ENCODE results near the gene COL1A2.
A peak's percentile ranks its signal among the peaks of the same experiment; 100 is the strongest.

Gene COL1A2

DNA sequence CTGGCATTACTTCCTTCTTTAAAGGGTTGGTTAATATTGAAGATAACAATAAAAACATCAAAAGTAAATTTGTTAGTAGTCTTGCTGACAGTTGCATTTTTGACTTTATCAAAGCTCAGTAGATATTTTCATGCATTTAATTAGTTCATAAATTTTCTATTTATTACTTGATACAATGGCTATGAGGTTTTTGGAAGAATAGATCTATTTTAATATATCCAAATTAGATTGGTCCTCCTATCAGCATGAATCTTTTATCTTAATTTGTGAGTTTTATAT lies 16.4 kb downstream of the COL1A2 start:
- no peak for DNase-seq

DNA sequence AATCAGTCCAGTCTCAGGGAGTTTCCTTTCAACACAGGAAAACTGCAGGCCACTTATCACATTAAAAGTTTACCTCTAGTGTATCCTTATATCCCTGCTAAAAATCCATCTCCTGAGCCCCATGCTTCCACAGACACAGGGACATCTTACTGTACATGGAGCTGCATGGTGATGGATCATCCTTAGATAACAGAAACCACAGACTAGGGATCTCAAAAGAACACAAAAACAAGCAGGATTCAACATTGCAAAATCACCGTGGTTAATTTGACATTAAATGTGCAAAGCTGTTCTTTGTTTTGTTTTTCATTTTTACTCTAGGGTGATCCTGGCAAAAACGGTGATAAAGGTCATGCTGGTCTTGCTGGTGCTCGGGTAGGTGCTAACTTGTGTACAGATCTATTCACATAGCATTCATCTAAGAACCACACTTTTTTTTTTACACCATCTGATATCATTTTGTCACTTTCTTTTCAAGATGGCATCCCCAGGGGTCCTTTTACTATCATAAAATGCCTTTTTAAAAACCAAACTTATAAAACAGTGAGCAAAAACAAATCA lies 18.1 kb downstream of the COL1A2 start:
- no peak for DNase-seq

DNA sequence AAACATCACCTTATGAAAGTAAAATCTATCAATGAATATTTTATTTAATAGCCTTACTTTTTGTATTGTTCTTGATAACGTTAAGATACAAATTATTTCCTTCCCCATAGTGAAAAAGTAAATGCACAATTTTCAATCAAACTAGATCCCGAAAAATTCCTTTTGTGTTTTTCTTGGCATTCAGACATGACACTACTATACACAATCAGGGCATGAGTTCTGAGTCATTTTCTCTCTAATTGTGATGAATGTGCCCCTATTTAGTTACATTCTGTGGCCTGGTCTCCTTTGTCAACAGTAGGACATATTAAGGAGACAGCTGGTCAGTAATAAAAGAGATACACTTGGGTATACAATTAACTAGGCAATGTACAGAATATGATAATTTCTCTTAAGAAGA lies 19.8 kb downstream of the COL1A2 start:
- DNase-seq, result no peak

DNA sequence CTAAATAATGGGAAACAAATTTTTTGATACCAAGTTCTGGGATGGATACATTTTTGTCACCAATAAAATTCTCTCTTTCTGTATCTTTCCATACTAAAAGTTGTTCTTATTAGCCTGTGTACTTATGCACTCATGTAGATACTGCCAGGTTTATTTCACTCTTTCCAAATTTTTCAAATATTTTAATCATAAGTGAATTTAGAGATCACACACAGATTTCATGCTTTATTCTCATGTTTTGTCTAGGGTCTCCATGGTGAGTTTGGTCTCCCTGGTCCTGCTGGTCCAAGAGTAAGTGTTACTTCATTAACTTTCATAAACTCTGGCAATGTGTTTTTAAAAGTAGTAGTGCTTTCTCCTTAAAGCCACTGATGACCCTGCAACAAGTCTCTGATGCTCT lies 20.3 kb downstream of the COL1A2 start:
- no peak for DNase-seq

DNA sequence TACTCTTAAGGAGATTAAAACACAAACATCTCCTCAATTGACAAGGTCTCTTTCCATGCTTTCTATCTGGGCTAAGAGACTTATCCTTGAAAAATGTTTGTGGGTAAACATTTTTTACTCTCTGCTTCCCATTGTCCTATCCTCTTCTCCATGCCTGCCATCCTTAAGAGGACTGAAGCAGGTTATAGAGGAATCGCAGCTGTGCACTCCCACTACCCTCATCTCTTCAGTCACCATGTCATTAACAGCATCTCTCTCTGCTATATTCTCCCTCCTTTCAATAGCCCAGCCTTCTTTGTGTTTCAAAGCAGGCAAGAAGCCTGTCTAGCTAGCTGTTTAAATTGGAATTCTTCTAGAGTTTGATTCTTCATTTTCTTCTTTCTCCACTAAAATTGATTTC lies 22.6 kb downstream of the COL1A2 start:
- no peak for DNase-seq

DNA sequence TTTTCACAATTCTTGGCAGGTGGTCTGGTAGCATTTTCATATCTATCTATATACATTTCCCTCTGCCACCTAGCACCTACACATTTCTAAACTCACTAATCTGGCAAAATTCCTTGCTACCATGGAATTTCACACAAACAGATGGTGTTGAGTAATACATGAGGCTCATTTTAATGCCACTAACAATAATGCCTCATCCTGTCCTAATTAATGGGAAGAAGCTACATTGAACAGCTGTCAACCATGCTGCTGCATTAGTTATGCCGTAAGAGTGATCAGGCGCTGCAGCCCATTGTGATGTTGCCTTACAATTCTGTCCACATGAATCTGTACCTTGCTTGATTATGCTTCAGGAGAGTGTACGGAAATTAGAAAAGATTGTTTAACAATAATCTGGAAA lies 23.2 kb downstream of the COL1A2 start:
- no peak for DNase-seq

DNA sequence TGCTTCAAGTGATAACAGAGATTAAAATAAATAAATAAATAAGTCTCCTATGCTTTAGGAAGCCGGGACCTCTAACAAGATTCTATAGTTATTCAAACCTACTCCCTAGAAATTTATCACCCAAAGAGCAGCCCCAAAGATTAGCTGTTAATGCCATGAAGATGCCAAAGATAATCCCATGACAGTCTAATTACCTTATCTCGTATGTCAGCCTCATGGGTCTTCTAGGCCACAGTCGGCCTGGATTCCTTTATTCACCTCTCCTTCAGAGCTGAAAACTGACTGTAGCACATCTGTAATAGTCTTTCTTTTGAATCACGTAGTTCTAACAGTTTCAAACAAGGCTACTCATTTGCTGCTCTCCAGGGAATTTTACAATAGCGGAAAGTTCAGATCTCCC lies 24.2 kb downstream of the COL1A2 start:
- no peak for DNase-seq

DNA sequence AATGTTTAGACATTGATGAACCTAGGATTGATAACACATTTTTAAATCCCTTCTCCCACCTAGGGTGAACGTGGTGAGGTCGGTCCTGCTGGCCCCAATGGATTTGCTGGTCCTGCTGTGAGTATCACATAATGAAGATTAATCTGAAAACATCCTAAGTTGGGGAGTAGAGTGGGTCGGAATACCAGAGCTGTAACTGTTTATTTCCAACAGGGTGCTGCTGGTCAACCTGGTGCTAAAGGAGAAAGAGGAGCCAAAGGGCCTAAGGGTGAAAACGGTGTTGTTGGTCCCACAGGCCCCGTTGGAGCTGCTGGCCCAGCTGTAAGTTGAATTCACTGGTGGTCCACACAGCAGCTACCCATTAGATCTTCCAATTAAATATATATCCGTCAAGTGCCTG lies 25.6 kb downstream of the COL1A2 start:
- DNase-seq, result no peak

DNA sequence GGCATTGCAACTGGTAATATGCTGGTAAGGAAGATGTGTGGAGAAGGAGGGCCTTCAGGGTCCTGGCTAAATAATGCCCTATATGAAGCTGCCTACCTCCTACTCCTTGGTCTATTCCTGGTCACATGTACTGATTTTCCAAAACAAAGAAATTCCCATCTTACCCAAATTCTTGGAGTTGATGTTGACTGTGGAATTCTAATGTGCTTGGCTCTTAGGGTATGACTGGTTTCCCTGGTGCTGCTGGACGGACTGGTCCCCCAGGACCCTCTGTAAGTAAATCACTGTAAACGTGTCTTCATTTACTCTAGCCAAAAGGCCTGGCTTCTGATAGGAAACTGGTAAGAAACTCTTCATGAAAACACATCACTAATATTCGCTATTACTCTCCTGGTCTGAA lies 27.0 kb downstream of the COL1A2 start:
- no peak for DNase-seq

DNA sequence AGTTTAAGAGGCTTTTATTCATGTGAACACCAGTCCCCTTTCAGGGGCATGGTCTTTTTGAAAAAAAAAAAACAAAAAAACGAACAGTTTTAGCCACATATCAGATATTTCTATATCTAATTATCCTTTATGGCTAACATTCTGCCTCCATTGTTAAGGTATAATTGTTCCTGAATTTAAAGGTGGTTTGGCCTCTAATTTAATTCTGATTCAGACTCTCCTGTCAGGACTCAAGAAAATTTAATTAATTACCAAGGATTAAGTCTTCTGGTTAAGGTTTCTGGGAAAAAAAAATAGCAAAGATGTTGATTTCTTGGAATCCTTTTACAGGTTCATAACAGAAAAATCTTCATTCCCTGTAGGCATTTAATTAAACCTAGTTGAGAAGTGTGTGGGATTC lies 27.4 kb downstream of the COL1A2 start:
- no peak for DNase-seq

DNA sequence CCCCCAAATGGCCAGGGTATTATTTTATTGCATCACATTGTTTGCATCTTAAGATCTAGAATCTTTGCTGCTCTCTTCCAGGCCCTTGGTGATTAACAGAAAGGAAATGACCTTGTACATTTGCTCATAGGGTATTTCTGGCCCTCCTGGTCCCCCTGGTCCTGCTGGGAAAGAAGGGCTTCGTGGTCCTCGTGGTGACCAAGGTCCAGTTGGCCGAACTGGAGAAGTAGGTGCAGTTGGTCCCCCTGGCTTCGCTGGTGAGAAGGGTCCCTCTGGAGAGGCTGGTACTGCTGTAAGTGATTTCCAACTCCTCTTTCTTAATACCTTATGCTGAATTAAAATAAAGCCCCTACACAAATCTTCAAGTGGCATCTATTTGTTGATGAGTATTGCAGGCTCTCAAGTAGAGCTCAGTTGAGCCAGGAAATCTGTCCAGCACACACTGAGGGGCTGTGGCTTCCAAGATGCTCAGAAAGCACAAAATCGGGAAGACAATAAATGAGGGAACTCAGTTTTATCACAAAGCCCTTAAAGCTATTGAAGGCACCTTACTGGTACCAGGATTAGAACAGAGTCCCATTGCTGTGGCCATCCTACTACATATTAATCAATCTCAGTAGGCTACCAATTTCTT lies 28.2 kb downstream of the COL1A2 start:
- no peak for DNase-seq

DNA sequence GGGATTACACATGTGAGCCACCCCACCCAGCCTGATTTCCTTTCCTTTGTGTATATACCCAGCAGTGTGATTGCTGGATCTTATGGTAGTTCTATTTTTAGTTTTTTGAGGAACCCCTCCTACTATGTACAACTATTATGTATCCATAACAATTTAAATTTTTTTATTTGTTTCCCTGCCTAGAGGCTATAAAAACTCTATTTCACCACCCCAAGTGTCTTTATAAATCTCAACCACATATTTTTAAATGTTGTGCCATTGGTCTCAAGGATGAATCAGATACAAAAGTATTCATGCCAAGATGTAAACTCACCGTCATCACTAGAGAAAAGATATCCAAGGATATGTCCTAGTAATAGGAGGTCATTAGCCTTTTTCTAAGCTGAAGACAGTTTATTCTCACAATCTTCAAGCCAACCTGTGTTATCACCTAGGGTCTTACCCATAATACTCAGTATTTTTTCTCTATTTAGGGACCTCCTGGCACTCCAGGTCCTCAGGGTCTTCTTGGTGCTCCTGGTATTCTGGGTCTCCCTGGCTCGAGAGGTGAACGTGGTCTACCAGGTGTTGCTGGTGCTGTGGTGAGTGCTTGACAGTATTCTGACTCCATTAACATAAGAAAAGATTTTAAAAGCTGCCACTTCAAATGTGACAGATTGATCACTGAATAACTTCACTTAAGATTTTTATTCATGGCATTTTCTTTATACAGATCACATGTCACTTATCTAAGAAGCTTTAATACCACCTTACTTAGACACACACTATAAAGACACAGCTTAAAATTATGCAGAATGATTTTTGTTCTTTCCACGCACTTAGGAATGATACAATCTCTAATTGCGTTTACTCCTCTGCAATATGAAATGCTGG lies 29.4 kb downstream of the COL1A2 start:
- DNase-seq, result no peak

DNA sequence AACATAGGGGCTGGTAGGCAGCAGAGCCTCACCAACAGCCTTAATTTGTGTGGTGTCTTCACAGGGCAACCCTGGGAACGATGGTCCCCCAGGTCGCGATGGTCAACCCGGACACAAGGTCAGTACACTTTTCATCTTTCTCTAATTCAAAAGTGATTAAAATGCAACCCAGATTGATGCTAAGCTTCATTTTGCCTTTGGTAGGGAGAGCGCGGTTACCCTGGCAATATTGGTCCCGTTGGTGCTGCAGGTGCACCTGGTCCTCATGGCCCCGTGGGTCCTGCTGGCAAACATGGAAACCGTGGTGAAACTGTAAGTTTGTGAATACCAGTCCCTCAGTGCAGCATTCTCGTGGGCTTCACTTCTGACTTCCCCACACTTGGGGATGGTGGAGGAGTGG lies 30.9 kb downstream of the COL1A2 start:
- no peak for DNase-seq

DNA sequence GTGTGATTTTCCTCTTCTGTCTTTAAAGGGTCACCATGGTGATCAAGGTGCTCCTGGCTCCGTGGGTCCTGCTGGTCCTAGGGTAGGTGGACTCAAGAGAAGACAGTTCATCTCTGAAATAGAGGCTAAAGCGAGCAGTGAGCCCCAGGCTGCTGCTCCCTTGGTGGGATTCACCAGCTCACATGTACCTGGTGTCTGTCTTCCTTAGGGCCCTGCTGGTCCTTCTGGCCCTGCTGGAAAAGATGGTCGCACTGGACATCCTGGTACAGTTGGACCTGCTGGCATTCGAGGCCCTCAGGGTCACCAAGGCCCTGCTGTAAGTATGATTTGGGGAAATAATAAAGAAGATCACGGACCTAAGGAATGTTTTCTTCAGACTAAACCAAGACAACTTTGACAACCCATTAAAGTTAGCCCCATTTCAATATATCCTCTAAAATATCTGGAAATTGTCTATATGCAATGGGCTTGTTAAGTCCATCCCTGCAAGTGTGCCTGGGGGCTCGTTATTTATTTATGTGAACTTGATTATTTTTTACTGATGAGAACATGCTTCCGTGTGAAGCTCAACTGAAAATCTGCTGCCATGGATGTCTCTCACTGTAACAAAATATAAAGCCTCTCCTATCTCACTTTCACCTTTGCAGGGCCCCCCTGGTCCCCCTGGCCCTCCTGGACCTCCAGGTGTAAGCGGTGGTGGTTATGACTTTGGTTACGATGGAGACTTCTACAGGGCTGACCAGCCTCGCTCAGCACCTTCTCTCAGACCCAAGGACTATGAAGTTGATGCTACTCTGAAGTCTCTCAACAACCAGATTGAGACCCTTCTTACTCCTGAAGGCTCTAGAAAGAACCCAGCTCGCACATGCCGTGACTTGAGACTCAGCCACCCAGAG lies 32.5 kb downstream of the COL1A2 start:
- DNase-seq, result no peak

DNA sequence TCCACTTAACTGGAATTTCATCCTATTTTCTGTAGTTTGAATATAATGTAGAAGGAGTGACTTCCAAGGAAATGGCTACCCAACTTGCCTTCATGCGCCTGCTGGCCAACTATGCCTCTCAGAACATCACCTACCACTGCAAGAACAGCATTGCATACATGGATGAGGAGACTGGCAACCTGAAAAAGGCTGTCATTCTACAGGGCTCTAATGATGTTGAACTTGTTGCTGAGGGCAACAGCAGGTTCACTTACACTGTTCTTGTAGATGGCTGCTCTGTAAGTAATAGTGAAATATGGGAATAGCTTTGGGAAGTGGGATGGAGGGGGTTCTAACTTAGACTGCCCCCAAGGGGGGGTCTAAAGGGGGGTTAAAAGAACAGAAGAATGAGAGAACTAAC lies 34.5 kb downstream of the COL1A2 start:
- no peak for DNase-seq

DNA sequence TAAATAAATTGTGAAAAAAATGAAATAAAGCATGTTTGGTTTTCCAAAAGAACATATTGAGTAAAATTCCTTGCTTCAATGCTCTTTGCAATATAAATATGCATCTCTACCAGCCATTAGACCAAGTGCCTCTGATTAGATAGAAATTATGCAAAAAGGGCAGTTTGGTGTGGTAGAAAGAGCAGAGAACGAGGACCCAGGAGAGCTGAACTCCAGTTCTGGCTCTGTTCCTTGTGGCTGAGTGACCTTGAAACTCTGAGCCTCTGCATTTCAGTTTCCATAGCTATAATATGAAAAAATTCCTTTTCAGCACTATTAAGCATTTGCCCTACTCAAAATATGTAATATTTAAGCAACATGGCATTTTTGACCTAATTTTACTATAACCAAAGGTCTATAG lies 36.5 kb downstream of the COL1A2 start:
- DNase-seq, result no peak

DNA sequence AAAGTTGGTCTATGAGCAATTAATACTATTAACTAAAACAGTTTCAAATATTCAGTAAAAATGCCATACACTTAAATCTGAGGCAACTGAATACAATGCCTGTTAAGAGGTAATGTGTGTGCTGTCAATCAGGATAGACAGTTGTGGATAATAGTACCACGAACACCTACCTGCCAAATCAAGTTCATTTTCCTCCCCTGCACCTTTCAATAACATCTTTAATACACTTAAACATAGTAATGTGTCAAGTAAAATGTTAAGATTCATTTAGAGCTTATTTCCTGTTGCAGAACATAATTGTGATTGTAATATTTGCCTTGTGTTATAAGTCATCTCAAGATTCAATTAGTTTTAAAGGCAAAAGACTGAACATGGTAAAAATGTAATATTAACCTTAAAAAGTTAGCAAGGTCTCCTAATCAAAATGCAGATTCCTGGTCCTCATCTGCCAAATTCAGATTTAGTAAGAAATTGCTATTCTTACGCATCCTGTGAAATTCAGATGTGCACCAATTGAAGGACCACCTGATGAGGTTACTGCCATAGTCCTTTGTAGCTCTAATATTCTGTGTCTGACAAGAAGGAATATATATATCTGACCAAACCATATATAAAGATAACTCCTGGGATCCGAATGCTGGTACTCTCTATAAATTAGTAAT lies 37.1 kb downstream of the COL1A2 start:
- no peak for DNase-seq

DNA sequence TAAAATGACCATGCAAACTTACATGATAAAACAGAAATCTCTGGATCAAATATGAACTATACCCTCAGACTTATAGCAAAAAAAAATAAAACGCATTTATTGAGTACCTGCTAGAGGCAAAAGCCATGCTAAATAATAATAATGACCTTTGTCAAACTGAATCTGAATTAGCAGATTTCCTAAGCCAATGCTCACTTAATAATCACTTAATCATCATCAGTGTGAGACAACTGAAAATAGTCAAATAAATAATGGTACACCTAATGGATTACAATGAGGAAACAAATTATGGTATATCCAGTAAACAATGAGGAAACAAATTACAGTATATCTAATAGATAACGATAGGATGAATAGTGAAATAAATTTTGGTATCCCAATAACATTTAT lies 37.6 kb downstream of the COL1A2 start:
- DNase-seq, result no peak

DNA sequence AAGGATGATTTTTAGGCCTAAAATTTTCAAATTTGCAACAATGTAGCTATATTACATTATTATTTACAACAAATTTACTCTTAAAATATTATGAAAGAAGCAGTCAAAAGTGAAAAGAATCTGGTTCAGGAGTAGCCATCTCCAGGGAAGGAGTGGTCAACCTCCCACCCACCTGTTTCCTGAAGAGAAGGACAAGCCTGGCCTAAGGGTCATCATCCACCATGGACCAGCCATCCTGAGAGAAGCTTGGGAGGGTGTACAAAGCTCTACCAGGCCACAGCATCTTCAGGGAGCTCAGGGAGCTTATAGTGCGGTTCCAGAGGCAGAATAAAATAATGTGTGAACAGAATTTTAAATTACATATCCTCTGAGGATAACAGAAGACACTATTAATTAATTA lies 38.1 kb downstream of the COL1A2 start:
- DNase-seq, result no peak

DNA sequence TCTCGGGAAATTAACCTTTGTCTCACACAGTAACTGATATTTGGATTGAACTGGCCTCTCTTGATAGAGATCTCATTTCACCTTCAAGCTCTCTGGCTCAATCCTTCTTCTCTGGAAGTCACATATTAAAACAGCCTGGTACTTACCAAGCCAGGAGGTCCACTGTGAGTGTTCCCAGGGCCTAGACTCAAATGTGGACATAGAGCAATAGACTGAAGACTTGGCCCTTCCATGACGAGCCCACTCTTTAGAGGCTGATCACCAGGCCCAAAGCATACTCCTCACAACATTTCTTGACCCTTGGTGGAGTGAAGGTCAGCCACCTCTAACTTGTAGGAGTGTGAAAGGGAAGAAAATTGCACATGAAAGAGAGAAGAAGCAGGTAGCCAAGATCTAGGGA lies 38.5 kb downstream of the COL1A2 start:
- no peak for DNase-seq

DNA sequence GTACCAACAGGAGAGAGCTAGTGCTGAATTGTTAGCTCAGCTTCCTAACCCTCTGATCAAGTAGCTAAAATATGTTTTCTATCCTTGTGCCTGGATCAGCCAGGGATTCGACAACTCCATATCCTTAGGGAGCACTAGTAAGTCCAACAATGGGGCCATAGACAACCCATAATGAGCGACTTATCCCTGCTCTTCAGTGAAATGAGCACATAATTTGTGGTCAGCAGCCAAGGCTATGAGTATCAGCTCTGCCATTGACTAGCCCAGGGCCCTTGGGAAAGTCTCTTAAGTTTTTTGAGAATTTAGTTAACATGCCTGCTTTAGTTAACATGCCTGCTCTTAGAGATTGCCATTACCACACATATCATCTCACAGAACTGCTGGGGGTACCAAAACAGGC lies 39.3 kb downstream of the COL1A2 start:
- DNase-seq, result no peak

DNA sequence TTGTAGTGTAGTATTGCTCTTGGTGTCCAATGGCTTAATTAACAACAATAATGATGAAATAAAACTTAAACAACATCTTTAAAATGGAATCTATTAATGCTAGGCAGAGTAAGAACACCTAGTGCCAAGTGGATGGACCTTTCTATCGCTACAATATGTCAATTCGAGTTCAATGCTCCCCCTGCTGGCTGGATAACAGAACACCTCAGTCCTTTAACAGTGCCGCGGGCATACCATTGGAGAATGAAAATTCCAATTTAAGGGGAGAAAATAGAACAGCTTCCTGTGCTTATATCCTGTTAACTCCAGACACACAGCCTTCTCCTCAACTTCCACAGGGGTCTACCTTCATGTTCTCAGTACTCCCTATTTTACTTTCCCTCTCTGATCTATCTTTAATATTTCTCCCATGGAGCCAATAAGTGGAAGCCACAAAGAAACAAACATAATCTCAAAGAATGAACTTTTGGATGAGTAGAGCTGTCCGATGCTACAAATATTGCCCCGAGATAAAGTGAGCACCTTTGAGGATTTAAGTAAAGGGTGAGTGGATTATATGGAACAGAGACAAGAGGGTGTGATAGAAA lies 41.4 kb downstream of the COL1A2 start:
- DNase-seq, result peak; percentile 53

DNA sequence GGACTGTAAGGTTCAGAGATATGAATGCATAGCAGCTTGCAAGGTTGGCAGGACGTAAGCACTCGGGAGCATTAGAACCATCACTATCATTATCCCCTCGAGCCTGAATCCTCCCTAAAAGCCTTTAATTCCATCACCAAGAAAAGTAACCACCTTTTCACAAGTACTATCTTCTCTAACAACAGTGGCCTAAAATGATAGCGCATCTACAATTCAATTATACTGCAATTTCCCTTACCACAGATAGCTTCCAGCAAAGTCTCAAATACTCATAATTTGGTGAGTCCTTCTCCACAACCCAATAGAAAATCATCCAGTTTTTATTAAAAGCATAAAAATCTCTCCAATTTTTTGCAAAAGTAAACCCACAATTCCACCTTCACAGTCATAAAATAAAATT lies 42.0 kb downstream of the COL1A2 start:
- DNase-seq, result no peak

Measured in NCI-H510A treated with DMSO at 0.1 percent for 48 hours (cell line).